HG02885 (cell line): ENCODE results near the gene MARCHF10.
"Not testable (repeated sequence)": the region's sequence is repeated elsewhere in the genome, so short reads cannot be mapped to it uniquely, and the experiment has no call there.

Source experiments
- ATAC-seq: cut with Tn5 transposase; IDR thresholded peaks from one replicate; pipeline ENCODE4 v1.9.1; 2021; ENCODE audit warnings: mild to moderate bottlenecking; ENCODE audit not compliant: unreplicated experiment, poor library complexity

The MARCHF10 gene, protein sequence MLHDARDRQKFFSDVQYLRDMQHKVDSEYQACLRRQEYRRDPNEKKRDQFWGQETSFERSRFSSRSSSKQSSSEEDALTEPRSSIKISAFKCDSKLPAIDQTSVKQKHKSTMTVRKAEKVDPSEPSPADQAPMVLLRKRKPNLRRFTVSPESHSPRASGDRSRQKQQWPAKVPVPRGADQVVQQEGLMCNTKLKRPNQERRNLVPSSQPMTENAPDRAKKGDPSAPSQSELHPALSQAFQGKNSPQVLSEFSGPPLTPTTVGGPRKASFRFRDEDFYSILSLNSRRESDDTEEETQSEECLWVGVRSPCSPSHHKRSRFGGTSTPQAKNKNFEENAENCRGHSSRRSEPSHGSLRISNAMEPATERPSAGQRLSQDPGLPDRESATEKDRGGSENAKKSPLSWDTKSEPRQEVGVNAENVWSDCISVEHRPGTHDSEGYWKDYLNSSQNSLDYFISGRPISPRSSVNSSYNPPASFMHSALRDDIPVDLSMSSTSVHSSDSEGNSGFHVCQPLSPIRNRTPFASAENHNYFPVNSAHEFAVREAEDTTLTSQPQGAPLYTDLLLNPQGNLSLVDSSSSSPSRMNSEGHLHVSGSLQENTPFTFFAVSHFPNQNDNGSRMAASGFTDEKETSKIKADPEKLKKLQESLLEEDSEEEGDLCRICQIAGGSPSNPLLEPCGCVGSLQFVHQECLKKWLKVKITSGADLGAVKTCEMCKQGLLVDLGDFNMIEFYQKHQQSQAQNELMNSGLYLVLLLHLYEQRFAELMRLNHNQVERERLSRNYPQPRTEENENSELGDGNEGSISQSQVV

DNA sequence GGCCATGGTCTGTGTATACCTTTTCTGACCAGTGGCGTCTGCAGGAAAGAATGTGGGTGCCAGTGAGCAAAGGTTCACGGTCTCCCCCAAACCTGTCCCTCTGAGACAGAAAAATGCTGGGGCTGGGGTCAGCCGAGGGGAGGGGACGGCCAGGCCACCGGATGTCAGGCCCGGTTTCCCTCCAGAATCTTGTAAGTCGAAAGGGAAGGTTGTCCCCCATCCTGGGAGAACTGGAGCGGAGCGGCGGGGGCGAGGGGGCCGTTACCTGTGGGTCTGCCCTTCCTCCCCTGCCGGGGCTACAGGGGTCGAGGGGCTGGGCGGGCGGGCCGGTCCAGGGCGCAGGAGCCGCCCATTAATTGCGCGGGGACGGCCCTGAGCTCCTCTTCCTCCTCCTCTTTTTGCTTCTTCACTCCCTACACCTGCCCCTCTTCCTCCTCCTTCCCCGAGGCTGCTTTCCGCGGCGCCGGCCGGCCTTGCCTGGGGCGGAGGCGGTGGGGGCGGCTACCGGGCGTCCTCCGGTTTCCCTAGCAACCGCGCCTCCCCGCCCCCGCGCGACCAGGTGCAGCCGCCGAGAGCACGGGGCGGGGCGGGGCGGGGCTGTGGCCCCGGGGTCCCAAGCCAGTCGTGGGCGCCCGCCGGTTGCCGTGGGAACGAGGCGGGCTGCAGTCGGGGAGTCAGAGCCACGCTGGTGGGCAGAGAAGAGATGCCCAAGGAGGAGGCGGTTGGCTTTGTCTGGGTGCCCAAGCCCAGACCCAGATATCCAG is at the start of gene MARCHF10:
TSS of gene MARCHF10 (minus strand) at position 503 of the 764 bp plus-strand sequence. CDS start 6,579 bp downstream, outside the sequence.
- no peak for ATAC-seq

DNA sequence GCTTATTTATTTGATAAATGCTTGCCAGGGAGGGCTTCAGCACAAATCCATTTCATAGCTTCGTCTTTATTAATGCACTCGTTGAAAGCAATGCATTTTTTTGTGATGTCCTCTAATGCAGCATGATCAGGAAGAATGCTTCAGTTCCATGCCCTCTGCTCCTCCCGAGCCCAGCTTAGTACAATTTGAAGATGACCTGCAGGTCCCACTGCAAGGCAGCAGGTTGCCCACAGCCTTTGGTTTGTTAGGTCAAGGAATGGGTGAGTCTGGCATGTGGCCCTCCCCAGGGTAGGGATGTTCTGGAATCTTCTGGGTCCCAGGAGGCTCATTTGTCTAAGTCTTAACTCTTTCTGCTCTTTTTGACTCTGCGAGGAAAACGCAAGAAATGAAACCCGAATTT is 49.4 kb upstream of the MARCHF10 start:
- ATAC-seq = no peak

- ATAC-seq = no peak
These were observed 48.5 kb upstream of the MARCHF10 start for GRCh38 chr17:62856594-62856993.

- no peak for ATAC-seq
These were observed 47.0 kb upstream of the MARCHF10 start for GRCh38 chr17:62855156-62855555.

DNA sequence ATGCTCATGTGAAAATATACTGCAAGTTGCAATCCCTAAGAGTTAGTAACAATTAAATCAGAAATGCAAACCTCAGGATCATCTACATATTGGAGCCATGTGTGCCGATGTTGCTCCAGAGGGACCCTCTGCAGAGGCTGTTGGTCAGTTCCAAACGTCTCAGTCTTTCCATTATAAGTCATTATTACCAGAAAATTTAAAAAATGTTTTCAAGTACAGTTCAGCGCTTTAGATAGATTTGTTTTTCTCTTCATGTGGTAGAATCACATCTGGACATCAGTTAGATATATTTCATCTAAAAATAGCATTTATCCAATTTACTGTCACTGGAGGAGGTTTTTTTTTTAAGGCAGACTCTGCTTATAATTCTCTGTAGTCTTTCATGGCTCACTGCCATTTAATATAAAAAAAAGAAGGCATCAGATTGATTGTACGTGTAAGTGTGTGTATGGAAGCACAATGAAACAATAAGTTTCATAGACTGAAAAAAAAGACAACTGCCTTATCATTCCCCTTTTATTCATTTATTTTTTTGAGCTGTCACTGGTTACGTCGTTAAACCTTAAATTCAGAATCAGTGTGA is 46.1 kb upstream of the MARCHF10 start:
- ATAC-seq = no peak

DNA sequence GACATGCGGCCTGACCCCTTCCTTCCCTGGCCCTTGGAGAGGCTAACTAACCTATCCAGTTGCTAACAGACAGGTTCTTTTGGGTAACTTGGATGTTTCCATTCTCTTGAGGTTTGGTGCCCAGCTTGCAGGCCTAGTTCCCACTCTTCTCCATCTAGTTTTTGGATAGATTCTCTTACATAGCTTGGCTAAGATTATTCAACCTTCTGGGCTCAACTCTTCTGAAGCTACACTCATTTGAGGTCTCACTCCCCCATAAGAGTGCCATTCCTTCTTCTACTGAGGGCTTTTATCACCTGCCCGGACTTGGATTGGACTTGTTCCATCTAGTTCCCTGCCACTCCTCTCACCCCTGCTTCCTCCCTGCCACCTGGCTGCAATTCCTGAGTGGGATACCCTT is 44.1 kb upstream of the MARCHF10 start:
- no peak for ATAC-seq

DNA sequence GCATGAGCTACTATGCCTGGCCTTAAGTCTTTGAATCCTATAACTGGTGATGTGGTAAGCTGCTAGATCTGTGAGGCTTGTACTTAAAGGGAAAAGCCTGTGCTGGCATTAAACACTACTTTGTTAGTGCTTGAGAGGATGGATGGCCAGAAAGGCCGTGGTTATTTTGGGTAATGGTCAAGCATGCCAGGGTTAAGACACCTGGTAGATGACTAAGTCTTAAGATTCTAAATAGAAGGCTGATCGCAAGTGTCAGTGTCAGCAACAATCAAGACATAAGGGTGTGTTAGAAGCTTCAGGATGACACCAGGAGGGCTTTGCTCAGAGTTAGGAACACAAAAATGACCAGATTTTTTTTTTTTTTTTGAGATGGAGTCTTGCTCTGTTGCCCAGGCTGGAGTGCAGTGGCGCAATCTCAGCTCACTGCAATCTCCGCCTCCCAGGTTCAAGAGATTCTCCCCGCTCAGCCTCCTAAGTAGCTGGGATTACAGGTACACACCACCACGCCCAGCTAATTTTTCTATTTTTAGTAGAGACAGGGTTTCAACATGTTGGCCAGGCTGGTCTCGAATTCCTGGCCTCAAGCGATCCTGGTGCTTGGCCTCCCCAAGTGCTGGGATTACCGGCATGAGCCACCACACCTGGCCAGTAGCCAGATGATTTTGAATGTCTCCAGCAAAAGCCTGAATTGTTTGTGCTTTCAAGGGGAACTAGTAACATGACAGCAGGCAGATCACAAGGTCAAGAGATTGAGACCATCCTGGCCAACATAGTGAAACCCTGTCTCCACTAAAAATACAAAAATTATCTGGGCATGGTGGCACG is 41.7 kb upstream of the MARCHF10 start:
- not testable (repeated sequence) for ATAC-seq

GRCh38 chr17:62848334-62848733 is 40.2 kb upstream of the MARCHF10 start:
- no peak for ATAC-seq

DNA sequence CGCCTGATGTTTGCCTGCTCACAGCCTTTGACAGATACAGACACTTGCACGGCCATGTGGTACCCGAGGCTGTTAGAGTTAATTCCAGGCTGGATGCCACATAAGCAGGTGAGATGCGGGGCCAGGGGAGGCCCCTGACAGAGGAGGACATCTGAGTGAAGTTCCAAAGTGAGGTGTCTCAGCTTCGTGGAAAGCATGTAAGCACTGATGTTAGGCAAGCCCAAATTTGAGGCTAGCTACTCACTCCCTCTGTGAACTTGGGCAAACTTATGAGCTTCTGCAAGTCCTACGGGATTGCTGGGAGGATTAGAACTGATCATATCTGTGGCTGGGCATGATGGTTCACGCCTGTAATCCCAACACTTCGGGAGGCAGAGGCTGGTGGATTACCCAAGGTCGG is 39.3 kb upstream of the MARCHF10 start:
- no peak for ATAC-seq

GRCh38 chr17:62840871-62841270 is 32.8 kb upstream of the MARCHF10 start:
- no peak for ATAC-seq

DNA sequence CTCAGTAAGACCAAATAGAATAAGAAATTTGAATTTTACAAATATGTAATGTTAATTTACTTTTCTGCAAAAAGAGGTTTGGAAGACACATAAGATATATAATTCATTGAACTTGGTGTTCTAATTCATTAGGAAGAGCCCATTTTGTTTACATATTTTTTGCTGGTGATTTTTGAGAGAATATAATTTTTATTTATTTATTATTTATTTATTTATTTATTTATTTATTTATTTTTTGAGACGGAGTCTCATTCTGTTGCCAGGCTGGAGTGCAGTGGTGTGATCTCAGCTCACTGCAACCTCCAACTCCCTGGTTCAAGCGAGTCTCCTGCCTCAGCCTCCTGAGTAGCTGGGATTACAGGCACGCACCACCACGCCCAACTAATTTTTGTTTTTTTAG is 25.7 kb upstream of the MARCHF10 start:
- ATAC-seq = not testable (repeated sequence)

DNA sequence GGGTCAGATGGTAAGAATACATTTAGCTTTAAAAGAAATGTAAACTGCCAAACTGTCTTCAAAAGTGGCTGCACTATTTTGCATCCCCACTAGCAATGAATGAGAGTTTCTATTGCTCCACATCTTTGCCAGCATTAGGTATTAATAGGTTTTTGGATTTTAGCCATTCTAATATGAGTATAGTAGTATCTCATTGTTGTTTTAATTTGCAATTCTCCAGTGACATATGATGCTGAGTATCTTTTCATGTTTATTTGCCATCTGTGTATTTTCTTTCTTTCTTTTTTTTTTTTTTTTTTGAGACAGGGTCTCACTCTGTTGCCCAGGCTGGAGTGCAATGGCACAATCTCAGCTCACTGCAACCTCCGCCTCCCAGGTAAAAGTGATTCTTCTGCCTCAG is 24.3 kb upstream of the MARCHF10 start:
- ATAC-seq = no peak

DNA sequence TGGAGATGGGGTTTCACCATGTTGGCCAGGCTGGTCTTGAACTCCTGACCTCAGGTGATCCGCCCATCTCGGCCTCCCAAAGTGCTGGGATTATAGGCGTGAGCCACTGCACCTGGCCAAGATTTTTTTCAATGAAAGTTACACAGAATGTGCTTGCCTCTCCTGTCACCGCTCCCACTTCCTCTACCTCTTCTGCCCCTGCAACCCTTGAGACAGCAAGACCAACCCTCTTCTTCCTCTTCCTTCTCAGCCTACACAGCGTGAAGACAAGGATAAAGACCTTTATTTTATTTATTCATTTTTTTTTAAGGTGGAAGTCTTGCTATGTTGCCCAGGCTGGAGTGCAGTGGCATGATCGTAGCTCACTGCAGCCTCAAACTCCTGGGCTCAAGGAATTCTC is 23.0 kb upstream of the MARCHF10 start:
- not testable (repeated sequence) for ATAC-seq

DNA sequence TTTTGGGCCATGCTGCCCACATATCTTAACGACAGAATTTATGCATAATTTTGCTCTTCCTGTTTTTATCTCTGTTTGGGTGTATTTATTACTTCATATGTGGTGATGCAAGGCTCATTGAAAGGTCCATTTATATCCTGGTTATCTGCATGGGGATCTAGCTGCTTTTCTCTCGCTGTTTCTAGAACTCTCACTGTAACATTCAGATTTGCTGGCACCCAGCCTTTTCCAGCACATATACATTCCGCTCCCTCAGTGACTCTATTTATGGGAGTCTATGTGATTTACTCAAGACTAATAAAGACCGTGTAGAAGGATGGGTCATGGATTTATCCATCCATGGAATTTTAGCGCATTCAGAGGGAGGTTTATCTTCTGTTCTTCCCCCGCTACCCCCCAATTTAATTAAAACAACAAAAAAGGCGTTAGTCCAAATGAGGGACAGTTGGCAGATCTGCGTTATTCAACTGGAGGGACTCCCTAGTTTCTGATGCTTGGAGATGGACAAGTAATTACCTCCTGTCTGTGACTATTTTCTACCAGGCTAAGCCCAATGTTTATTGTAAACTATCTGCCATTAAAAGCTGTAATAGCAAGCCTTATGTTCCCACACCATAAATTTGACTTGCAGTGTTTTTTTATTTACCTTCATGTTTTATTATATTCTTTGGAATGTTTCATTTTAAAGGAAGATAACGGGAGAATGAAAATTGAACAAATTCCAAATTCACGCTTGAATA is 19.8 kb upstream of the MARCHF10 start:
- no peak for ATAC-seq

- no peak for ATAC-seq
These were observed 18.8 kb upstream of the MARCHF10 start for GRCh38 chr17:62826956-62827355.

DNA sequence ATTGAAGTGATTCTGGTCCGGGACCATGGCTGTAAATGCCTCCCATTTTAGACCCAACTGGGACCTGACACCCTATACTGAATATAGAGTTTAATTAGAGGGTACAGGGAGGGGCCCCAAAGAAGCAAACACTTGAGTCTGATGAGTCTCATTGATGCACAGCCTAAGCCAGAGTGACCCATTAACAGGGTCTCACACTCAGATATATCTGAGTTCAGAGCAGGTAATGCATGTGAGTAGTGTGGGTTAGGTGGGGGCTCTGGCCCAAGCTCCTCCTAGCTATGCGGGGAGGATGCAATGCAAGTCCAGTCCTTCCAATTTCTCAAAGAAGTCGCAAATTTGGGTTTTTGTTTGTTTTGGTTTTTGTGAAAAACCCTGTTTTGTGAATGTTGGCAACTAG is 17.1 kb upstream of the MARCHF10 start:
- no peak for ATAC-seq

- no peak for ATAC-seq
These were observed 16.4 kb upstream of the MARCHF10 start for GRCh38 chr17:62824290-62825131.
